ENCODE data around the gene ALKBH3. TPM values are rescaled to one million over a fixed set of nuclear protein-coding genes. Genes with fewer than 3 reads are reported as not detected.

Gene ALKBH3
- total and polyA plus RNA-seq, 2 of the 13 experiments (the other 11 are each of a cell fraction or from before 2014, with no cell fraction given) = 17.8 to 36.1 TPM

DNA sequence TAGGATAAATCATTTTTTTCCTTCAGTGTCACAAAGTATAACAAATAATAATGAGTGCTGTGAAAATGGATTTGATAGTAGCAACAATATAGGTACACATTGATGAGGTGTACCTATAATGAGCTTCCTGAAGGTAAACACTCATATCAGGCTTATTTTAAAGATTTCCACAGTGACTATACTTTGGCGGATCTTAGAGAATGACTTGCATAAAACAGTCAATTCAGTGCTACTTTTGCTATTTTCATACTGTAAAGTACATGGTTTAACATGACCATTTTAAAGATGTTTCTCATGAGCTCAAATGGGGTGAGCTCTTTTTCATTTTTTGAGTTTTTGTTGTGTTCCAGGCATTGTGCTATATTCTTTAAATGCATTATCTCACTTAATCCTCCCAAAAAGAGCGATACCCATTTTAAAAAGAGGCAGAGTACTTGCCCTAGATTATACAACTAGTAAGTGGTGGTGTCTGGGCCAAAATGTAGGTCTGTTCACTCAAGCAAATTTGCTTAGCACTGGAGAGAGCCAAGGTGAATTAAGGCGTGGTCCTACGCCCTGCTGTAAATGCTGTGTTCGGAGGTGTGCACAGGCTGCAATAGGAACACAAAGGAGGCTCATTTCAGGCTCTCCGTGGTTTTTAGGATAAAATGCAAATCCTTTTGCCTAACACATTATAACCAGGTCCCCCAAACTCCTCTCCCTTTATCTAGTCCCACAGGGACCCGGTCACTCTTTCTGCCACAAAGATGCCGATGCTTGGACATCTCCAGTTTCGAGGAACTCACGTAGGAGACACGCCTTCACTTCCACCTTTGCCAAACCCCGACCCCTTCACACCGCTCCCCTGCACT lies 617 bp upstream of the ALKBH3 start (continued):
- TF ChIP-seq ZNF280D (CRISPR knock-in tag; IDR thresholded peaks at IDR 0.05) (no peak), NFE2L2 (IDR thresholded peaks at IDR 0.05; ENCODE audit: low read length) (peak; percentile 68), PAWR (CRISPR knock-in tag; IDR thresholded peaks at IDR 0.05; ENCODE audit: borderline replicate concordance) (no peak), ATAD3A (CRISPR knock-in tag; IDR thresholded peaks at IDR 0.05) (no peak)

- Histone ChIP-seq H3K27ac (ENCODE audit: extremely low read length, insufficient read depth, low read length) (no peak overlapping the region), H3K4me2 (ENCODE audit: low read depth, low read length) (no peak overlapping the region), H2AFZ (ENCODE audit: low read length) (no peak overlapping the region), H3K9me3 (ENCODE audit: low read length) (no peaks in the 10 kb centered on the region), H3K79me2 (ENCODE audit: insufficient read depth, low read length) (no peaks in the 10 kb centered on the region), H3K9ac (ENCODE audit: insufficient read depth, low read depth, low read length) (no peak overlapping the region), H3K27me3 (ENCODE audit: control insufficient read depth in 1 of 2, insufficient read depth in 2 of 2, low read length in 2 of 2) (no peaks in the 10 kb centered on the region), H3K36me3 (replicated peaks in 1 of 2; ENCODE audit: control insufficient read depth in 1 of 2, insufficient read depth in 2 of 2, low read length in 2 of 2) (peaks cover 6 to 49% of the 10 kb centered on the region in 2 experiments), H4K20me1 (ENCODE audit: insufficient read depth, low read length) (no peaks in the 10 kb centered on the region), H3K4me3 (replicated peaks in 1 of 3; ENCODE audit: insufficient read depth in 1 of 3, low read depth in 2 of 3, low read length in 3 of 3) (no peak overlapping the region), H3K4me1 (ENCODE audit: insufficient read depth, low read length) (no peaks in the 10 kb centered on the region)
- BruUV-seq (replicated peaks) = no TSS peak
- in situ Hi-C loops (cut with HindIII; ENCODE audit: extremely low pct_ligation_motif_present, low pct_unique_long_range_greater_than_20kb) (no loop called here), intact Hi-C loops (cut with micrococcal nuclease; ENCODE audit: unreplicated experiment) (no loop called here)
- CTCF ChIA-PET (ENCODE audit: low intra/inter-chr PET ratio, low total read pairs) = interaction anchor here (3.8 kb wide), 1 partner anchor 144 kb away, joined by 51 read pairs; no protein-coding TSS in a partner anchor
- no peak for FAIRE-seq
- POLR2A ChIA-PET = no interaction called here
- no peak for DNase-seq (ENCODE audit: low spot score)
- 64% methylated on average over 3 of the region's 3 CpGs for WGBS (ENCODE audit: low lambda C conversion rate)
- ATAC-seq = no peak
- TF ChIP-seq ZMYM2 (CRISPR knock-in tag; IDR thresholded peaks at IDR 0.05) (no peak), AKAP8 (CRISPR knock-in tag; IDR thresholded peaks at IDR 0.05) (no peak), RNF2 (conservative IDR thresholded peaks at IDR 0.05; ENCODE audit: low read depth) (no peak), RBAK (CRISPR knock-in tag; IDR thresholded peaks at IDR 0.05) (no peak), ZFYVE20 (CRISPR knock-in tag; IDR thresholded peaks at IDR 0.05; ENCODE audit: borderline replicate concordance, low read depth) (no peak), BRF2 (CRISPR knock-in tag; IDR thresholded peaks at IDR 0.05) (no peak), TBX2 (CRISPR knock-in tag; IDR thresholded peaks at IDR 0.05; ENCODE audit: borderline replicate concordance) (no peak), THAP8 (CRISPR knock-in tag; IDR thresholded peaks at IDR 0.05; ENCODE audit: borderline replicate concordance) (no peak), PAWR (CRISPR knock-in tag; IDR thresholded peaks at IDR 0.05; ENCODE audit: borderline replicate concordance) (no peak), PRDM4 (CRISPR knock-in tag; IDR thresholded peaks at IDR 0.05; ENCODE audit: borderline replicate concordance) (no peak)
These were observed 12.2 kb downstream of the ALKBH3 start for GRCh38 chr11:43892851-43893250.
